DMS114 treated with DMSO at 0.1 percent for 48 hours (cell line): ENCODE data around the gene CARS2.

Experiments
- DNase-seq: peaks from one replicate; lab custom pipeline; 2025; ENCODE audit not compliant: unreplicated experiment; lab: John Stamatoyannopoulos, UW

Gene CARS2

GRCh38 chr13:110653271-110653670, 52.6 kb downstream of the CARS2 start:
- no peak for DNase-seq

DNA sequence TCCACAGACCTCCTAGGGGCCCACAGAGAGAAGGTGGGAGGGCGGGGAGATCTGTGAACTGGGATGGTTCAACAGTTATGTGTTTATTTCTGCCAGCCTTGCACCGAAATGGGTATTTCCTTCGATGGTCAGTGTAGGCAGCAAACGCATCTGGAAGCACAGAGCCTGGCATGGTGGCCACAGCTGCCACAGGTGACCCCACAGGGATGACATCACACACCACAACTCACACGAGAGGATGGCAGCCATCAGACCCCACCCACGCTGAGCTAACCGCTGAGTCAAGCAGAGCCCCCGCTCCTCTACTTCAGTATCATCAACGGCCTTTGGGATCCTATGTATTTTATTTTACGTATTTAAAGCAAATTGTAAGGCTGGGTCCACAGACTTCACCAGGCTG, 53.2 kb downstream of the CARS2 start:
- no peak for DNase-seq

- no peak for DNase-seq
These were observed 53.6 kb downstream of the CARS2 start for GRCh38 chr13:110652231-110652730.

GRCh38 chr13:110651726-110652230, 54.1 kb downstream of the CARS2 start:
- no peak for DNase-seq

DNA sequence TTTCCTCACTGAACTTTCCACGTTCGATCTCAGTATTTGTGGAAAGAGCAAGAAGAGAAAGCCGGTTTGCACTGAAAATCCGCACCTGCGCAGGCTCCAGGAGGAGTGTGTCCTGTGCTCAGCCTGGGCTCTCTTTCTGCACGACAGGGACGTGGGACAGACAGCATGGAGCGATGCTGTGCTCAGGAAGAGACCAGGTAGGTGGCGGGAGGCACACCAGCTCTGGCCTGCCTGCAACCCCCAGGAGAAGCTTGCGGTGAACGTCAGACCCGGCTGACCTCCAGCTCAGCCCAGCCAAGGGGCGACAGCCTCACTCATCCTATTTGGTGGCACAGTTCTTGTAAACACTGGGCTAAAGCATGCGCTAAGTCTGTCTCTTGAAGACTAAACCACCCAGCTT, 54.6 kb downstream of the CARS2 start:
- DNase-seq = no peak

- DNase-seq = no peak
These were observed 55.5 kb downstream of the CARS2 start for GRCh38 chr13:110650436-110650835.

GRCh38 chr13:110649551-110649950, 56.4 kb downstream of the CARS2 start:
- no peak for DNase-seq

GRCh38 chr13:110648848-110649421, 57.0 kb downstream of the CARS2 start:
- DNase-seq = no peak

DNA sequence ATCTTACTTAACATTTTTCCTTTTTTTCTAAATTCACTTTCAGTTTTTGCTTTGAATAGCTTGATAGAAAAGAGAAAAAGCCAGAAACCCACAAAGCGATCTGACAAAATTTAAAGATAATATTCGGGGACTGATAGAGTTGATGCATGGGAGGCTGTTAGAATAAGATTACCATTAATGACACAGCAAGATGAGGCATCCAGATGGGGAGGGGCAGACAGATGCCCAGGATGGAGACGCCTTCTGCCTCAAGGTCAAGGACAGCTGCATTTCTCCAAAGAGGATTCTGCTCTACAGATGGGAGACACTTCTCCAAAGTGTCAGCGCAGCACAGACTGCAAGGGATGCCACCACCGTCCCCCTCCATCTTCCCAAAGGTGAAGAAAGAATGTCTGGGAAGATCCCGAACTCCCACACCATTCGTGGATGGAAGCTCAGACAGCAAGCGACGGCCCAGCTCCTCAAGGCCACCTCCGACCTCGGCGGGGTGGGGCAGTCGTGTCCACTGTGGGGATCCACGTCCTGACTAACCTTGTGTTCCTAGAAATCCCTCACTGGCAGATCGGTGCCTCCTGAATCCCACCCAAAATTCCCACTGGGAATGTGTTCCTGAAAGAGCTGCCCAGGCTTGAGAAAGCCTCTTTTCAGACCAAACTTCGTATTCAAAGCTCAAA, 57.6 kb downstream of the CARS2 start:
- DNase-seq = no peak

GRCh38 chr13:110647365-110647737, 58.6 kb downstream of the CARS2 start:
- DNase-seq = no peak

DNA sequence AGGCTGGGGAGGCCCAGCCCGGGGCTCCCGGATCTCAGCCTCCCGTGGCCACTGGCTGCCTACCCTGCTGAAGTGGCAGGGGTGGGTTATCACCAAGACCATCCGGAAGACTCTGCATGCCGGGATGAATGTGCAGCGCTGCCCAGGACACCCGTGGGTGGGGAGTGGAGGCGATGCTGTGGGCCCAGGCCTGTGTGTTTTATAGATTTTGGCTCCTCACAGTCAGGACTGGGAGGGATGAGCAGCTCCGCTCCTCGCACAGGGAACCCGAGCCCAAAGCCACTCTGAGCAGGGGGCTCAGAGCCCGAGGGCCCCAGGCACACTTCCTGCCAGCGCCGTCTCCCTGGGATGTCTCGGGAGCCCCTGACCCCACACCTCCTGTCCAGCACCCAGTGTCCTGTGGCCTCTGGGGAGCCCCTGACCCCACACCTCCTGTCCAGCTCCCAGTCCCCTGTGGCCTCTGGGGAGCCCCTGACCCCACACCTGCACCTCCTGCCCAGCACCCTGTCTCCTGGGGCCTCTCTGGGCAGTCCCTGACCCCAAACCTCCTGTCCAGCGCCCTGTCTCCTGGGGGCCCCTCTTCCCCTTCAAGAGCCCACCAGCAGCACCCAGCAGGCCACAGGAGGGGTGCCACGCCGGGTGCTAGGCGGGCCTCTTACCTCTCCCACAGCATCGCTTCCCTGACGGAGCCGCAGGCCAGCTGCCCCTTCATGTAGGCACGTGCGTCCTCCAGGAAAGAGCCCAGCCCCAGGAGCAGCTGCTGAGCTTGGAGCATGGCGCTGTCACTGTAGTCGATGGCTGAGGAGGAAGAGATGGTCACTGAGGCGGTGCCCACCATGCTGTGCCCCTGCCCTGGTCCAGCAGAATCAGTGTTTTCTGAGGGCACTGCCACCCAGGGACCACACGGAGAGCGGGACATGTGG, 59.2 kb downstream of the CARS2 start:
- DNase-seq = no peak

GRCh38 chr13:110645750-110646149, 60.2 kb downstream of the CARS2 start:
- no peak for DNase-seq

- DNase-seq = no peak
These were observed 60.9 kb downstream of the CARS2 start for GRCh38 chr13:110644892-110645521.

GRCh38 chr13:110643768-110644421, 62.0 kb downstream of the CARS2 start:
- no peak for DNase-seq

DNA sequence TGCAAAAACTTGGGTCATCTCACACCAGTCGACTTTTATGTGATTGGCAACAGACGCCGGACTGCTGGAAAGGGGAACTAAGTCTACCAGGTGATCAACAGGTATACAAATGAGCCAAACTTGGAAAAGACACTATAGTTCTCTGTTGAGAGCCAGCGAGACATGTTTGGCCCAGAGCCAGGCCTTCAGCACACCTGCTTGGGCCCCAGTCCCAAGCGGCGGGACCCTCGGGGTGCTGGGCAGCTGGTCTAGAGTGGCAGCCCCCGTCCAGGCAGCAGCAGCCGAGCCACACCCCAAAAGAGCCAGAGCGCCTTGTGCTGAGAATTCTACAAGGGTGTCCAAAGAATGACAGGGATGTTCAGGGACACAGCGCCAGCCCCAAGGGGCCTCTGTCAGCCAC, 62.6 kb downstream of the CARS2 start:
- DNase-seq = no peak

DNA sequence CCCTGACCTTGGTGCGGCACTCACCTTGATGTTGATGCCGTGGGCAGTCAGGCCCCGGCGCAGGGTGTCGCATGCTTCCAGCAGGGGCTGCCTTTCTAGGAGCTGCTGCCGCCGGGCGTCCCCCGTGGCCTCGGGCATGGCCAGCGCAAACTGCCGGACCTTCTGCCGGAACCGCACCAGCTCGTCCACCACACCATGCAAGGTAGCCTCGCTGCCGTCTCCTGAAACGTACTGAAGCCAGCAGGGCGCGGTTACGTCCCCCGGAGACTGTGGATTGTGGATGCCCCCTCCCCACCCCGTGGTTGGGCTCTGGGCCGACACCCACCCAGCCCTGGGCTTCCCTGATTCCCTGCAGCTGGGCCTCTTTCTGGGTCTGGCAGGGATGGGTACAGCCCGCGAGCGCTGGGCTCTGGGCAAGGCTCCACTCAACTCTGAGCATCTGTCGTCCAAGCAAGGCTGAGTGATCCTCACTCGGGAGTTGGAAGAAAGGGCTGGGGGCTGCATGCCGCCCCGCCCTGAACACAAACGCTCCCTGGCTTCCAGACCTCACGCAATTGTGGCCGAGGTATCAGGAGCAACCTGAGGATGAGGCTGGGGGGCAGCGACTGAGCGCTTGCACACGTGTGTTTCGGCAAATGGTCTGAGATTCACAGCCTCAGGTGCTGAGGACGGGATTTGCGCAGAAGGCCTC, 63.5 kb downstream of the CARS2 start:
- no peak for DNase-seq

DNA sequence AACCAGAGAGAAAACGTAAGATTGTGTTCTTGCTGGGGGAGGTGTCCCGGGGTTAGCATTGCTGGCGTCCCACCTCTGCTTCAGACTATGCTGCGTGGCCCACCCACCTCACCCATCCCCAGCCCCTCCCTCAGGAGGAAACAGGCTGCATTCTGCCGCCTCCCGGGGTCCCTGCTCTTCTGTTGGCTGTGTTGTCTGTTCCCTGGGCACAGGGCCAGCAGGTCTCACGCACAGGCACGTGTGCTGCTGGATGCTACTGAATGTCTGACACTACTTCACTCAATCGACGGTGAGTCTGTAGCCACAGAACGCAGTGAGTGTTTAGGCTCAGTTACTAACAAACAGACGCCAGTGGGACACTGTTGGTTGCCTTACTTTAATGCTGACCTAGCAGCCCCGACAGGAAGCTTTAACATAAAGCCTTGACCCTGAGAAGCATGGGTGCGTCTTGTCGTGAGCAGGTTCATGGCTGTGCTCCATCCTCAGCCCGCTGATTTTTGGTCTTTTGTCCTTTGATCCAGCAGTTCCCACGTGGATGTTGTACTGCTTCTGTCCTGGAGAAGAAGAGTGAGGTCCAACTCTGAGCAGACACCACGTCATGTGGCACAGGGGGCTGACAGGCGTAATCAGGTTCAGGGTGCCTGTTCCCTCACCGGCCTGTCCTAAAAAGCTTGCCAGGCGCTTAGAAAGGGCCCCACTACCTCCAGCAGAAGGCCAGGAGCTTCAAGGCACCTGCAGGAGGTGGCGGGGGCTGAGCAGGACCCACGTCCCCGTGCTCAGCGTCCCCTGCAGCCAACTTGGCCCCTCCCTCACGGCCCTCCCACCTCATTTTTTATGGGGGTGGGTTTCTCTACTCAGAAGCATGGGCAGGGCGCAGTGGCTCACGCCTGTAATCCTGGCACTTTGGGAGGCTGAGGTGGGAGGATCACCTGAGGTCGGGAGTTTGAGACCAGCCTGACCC, 64.6 kb downstream of the CARS2 start:
- DNase-seq = no peak

- DNase-seq = no peak
These were observed 65.3 kb downstream of the CARS2 start for GRCh38 chr13:110640591-110641029.

DNA sequence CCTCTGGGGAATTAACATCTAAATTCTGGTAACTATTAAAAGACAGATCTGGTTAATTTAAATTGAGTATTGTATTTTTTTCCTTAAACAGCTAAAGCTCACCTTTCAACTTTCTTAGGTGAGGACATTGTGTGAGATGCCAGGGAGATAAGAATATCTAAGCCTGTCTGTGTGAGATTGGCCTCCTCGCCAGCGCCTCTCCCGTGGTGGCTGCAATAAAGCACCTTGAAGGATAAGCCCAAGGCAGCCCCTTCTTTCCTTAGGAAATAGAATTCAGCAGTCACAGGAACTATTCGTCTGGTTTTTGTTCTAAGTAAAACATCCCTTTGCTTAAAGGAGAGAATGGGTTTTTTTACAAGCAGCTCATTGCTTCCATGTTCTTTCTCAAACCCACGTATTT, 66.0 kb downstream of the CARS2 start:
- no peak for DNase-seq
